SJCRH30 (cell line): Measurements from ENCODE around the gene KIF21A. TPM values are rescaled to one million over a fixed set of nuclear protein-coding genes. Genes with fewer than 3 reads are reported as not detected.
"Not testable (repeated sequence)": the region's sequence is repeated elsewhere in the genome, so short reads cannot be mapped to it uniquely, and the experiment has no call there.

Source experiments
- DNase-seq, 2 experiments: peaks; one replicate each; pipeline ENCODE4 v3.0.0-alpha.2; 2015 to 2020
- H3K27ac ChIP-seq: fragments of 250-450 bp; sonication (Bioruptor Pico); 2 replicates; pipeline ENCODE4 v1.5.1; 2020; ENCODE audit warnings: mild to moderate bottlenecking, moderate library complexity
- H3K27me3 ChIP-seq: fragments of 250-450 bp; sonication (Bioruptor Pico); 2 replicates; pipeline ENCODE4 v1.5.1; 2020; ENCODE audit warnings: mild to moderate bottlenecking, moderate library complexity
- H3K36me3 ChIP-seq: fragments of 250-450 bp; sonication (Bioruptor Pico); 2 replicates; pipeline ENCODE4 v1.5.1; 2020; ENCODE audit warnings: mild to moderate bottlenecking, moderate library complexity
- H3K4me1 ChIP-seq: fragments of 250-450 bp; sonication (Bioruptor Pico); 2 replicates; pipeline ENCODE4 v1.5.1; 2020; ENCODE audit warnings: mild to moderate bottlenecking, moderate library complexity
- H3K4me3 ChIP-seq: fragments of 250-450 bp; sonication (Bioruptor Pico); 2 replicates; pipeline ENCODE4 v1.5.1; 2020; ENCODE audit warnings: mild to moderate bottlenecking, moderate library complexity
- H3K9me3 ChIP-seq: fragments of 250-450 bp; sonication (Bioruptor Pico); replicated peaks from 2 replicates; pipeline ENCODE4 v1.5.1; 2020; ENCODE audit warnings: mild to moderate bottlenecking, moderate library complexity
- total RNA-seq: library from RNA; depleted of rRNA; stranded (reverse); fragments of >200 nt; shearing (Covaris generic); gene quantifications from 2 replicates; pipeline ENCODE4 v1.2.3, GENCODE V29; 2014

The KIF21A gene
- total RNA-seq, 1 experiment from 2014 or later, result 0.28 TPM

- H3K27me3 ChIP-seq, result 0 out of 2 replicates have a peak, but pooled peaks cover 6% of the 10 kb centered on the region
- no peak overlapping the region for H3K27ac ChIP-seq
- H3K4me3 ChIP-seq, result no peak overlapping the region
- no peak for DNase-seq
- no peaks in the 10 kb centered on the region for H3K4me1 ChIP-seq
- H3K36me3 ChIP-seq, result no peaks in the 10 kb centered on the region
- H3K9me3 ChIP-seq, result no peaks in the 10 kb centered on the region
Measured at GRCh38 chr12:39327510-39327909, 115.4 kb downstream of the KIF21A start.

- Histone ChIP-seq H3K27ac (no peak overlapping the region), H3K9me3 (no peaks in the 10 kb centered on the region), H3K4me1 (no peaks in the 10 kb centered on the region), H3K36me3 (no peaks in the 10 kb centered on the region), H3K27me3 (no peaks in the 10 kb centered on the region), H3K4me3 (no peak overlapping the region)
- no peak for DNase-seq
Measured at GRCh38 chr12:39319180-39319579, 123.7 kb downstream of the KIF21A start.

- Histone ChIP-seq H3K4me1 (no peaks in the 10 kb centered on the region), H3K36me3 (no peaks in the 10 kb centered on the region), H3K27ac (no peak overlapping the region), H3K27me3 (no peaks in the 10 kb centered on the region), H3K4me3 (no peak overlapping the region), H3K9me3 (no peaks in the 10 kb centered on the region)
- DNase-seq, result no peak
Measured at GRCh38 chr12:39314547-39314946, 128.4 kb downstream of the KIF21A start.

- Histone ChIP-seq H3K36me3 (no peaks in the 10 kb centered on the region), H3K27me3 (no peaks in the 10 kb centered on the region)
- DNase-seq, result no peak
Measured at GRCh38 chr12:39309516-39309915, 133.4 kb downstream of the KIF21A start.

GRCh38 chr12:39301422-39301821 is 141.5 kb downstream of the KIF21A start:
- H3K27me3 ChIP-seq, result 0 out of 2 replicates have a peak, but pooled peaks cover 2% of the 10 kb centered on the region
- no peak for DNase-seq
- H3K4me1 ChIP-seq, result no peaks in the 10 kb centered on the region
- no peak overlapping the region for H3K27ac ChIP-seq
- H3K4me3 ChIP-seq, result no peak overlapping the region
- no peaks in the 10 kb centered on the region for H3K36me3 ChIP-seq
- H3K9me3 ChIP-seq, result no peaks in the 10 kb centered on the region

More at GRCh38 chr12:39309516-39309915, 133.4 kb downstream of the KIF21A start:
- Histone ChIP-seq H3K9me3 (no peaks in the 10 kb centered on the region), H3K27ac (no peak overlapping the region), H3K4me3 (no peak overlapping the region), H3K4me1 (no peaks in the 10 kb centered on the region)

- no peaks in the 10 kb centered on the region for H3K36me3 ChIP-seq
- H3K4me3 ChIP-seq, result no peak overlapping the region
- no peak overlapping the region for H3K27ac ChIP-seq
- H3K4me1 ChIP-seq, result no peaks in the 10 kb centered on the region
- no peaks in the 10 kb centered on the region for H3K9me3 ChIP-seq
- H3K27me3 ChIP-seq, result 0 out of 2 replicates have a peak, but pooled peaks cover 2% of the 10 kb centered on the region
- DNase-seq, result no peak
Measured at GRCh38 chr12:39300799-39301198, 142.1 kb downstream of the KIF21A start.

GRCh38 chr12:39297891-39298290 is 145.0 kb downstream of the KIF21A start:
- no peak for DNase-seq
- no peaks in the 10 kb centered on the region for H3K9me3 ChIP-seq
- no peaks in the 10 kb centered on the region for H3K4me1 ChIP-seq
- no peaks in the 10 kb centered on the region for H3K36me3 ChIP-seq
- H3K27me3 ChIP-seq, result no peaks in the 10 kb centered on the region; the same call in 1 of the 2 replicates
- no peak overlapping the region for H3K27ac ChIP-seq
- no peak overlapping the region for H3K4me3 ChIP-seq

GRCh38 chr12:39296496-39296895 is 146.4 kb downstream of the KIF21A start:
- DNase-seq, result no peak
- no peaks in the 10 kb centered on the region for H3K9me3 ChIP-seq
- no peak overlapping the region for H3K4me3 ChIP-seq
- H3K4me1 ChIP-seq, result no peaks in the 10 kb centered on the region
- no peaks in the 10 kb centered on the region for H3K36me3 ChIP-seq
- no peaks in the 10 kb centered on the region; the same call in 1 of the 2 replicates for H3K27me3 ChIP-seq
- no peak overlapping the region for H3K27ac ChIP-seq

GRCh38 chr12:39295593-39295992 is 147.3 kb downstream of the KIF21A start:
- H3K27ac ChIP-seq, DNase-seq, H3K36me3 ChIP-seq, H3K9me3 ChIP-seq, H3K27me3 ChIP-seq, H3K4me3 ChIP-seq, H3K4me1 ChIP-seq: not testable (repeated sequence)

GRCh38 chr12:39294715-39295114 is 148.2 kb downstream of the KIF21A start:
- H3K36me3 ChIP-seq, result no peaks in the 10 kb centered on the region
- H3K4me3 ChIP-seq, result no peak overlapping the region
- H3K27me3 ChIP-seq, result no peaks in the 10 kb centered on the region; the same call in 1 of the 2 replicates
- no peak for DNase-seq
- no peaks in the 10 kb centered on the region for H3K9me3 ChIP-seq
- H3K4me1 ChIP-seq, result no peaks in the 10 kb centered on the region
- H3K27ac ChIP-seq, result no peak overlapping the region

- no peak for DNase-seq
- H3K9me3 ChIP-seq, result no peaks in the 10 kb centered on the region
- no peaks in the 10 kb centered on the region; the same call in 1 of the 2 replicates for H3K27me3 ChIP-seq
- H3K27ac ChIP-seq, result no peak overlapping the region
- no peaks in the 10 kb centered on the region for H3K4me1 ChIP-seq
- H3K4me3 ChIP-seq, result no peak overlapping the region
- no peaks in the 10 kb centered on the region for H3K36me3 ChIP-seq
Measured at GRCh38 chr12:39292125-39292630, 150.7 kb downstream of the KIF21A start.

- Histone ChIP-seq H3K4me1 (no peaks in the 10 kb centered on the region), H3K27ac (no peak overlapping the region)
- DNase-seq, result no peak
Measured at GRCh38 chr12:39287817-39288216, 155.1 kb downstream of the KIF21A start.

GRCh38 chr12:39287409-39287808 is 155.5 kb downstream of the KIF21A start:
- Histone ChIP-seq H3K4me3 (no peak overlapping the region), H3K36me3 (no peaks in the 10 kb centered on the region), H3K9me3 (no peaks in the 10 kb centered on the region), H3K27ac (no peak overlapping the region), H3K4me1 (no peaks in the 10 kb centered on the region), H3K27me3 (peaks cover 12% of the 10 kb centered on the region)
- no peak for DNase-seq

More at GRCh38 chr12:39287817-39288216, 155.1 kb downstream of the KIF21A start:
- H3K27me3 ChIP-seq, result peaks cover 12% of the 10 kb centered on the region
- H3K9me3 ChIP-seq, result no peaks in the 10 kb centered on the region
- no peak overlapping the region for H3K4me3 ChIP-seq
- H3K36me3 ChIP-seq, result no peaks in the 10 kb centered on the region

GRCh38 chr12:39278426-39278825 is 164.5 kb downstream of the KIF21A start:
- no peak overlapping the region for H3K4me3 ChIP-seq
- H3K4me1 ChIP-seq, result no peaks in the 10 kb centered on the region
- peaks cover 5% of the 10 kb centered on the region; the same call in 1 of the 2 replicates for H3K27me3 ChIP-seq
- no peaks in the 10 kb centered on the region for H3K36me3 ChIP-seq
- no peaks in the 10 kb centered on the region for H3K9me3 ChIP-seq
- no peak overlapping the region for H3K27ac ChIP-seq
- no peak for DNase-seq

- Histone ChIP-seq H3K27ac (no peak overlapping the region), H3K36me3 (no peaks in the 10 kb centered on the region), H3K4me1 (no peaks in the 10 kb centered on the region), H3K27me3 (peaks cover 2% of the 10 kb centered on the region; the same call in 1 of the 2 replicates), H3K4me3 (no peak overlapping the region), H3K9me3 (no peaks in the 10 kb centered on the region)
- DNase-seq, result no peak
Measured at GRCh38 chr12:39277416-39277815, 165.5 kb downstream of the KIF21A start.

GRCh38 chr12:39275846-39276245 is 167.1 kb downstream of the KIF21A start:
- Histone ChIP-seq H3K36me3 (no peaks in the 10 kb centered on the region), H3K4me1 (no peaks in the 10 kb centered on the region), H3K27ac (no peak overlapping the region), H3K9me3 (no peaks in the 10 kb centered on the region), H3K4me3 (no peak overlapping the region), H3K27me3 (peaks cover 2% of the 10 kb centered on the region; the same call in 1 of the 2 replicates)
- DNase-seq, result no peak
